Sigmoid colon (tissue), 7 donors: Measurements from ENCODE around the gene GNAI3. TPM values are rescaled to one million over a fixed set of nuclear protein-coding genes. Genes with fewer than 3 reads are reported as not detected.
A peak's percentile ranks its signal among the peaks of the same experiment; 100 is the strongest.

Experiments
- DNase-seq: peaks from one replicate; pipeline ENCODE4 v3.0.0-alpha.2; 2019
- H3K27ac ChIP-seq, 4 donors: fragments of 200-600 bp; sonication (generic); one replicate each; pipeline ENCODE4 v1.5.1; 2016 to 2019; ENCODE audit warnings: mild to moderate bottlenecking in 1 of 4
- H3K27me3 ChIP-seq, 3 donors: fragments of 200-600 bp; sonication (generic); one replicate each; pipeline ENCODE4 v1.5.1; 2019; ENCODE audit warnings: mild to moderate bottlenecking in 1 of 3
- H3K36me3 ChIP-seq, 4 donors: fragments of 200-600 bp; sonication (generic); one replicate each; pipeline ENCODE4 v1.5.1; 2016 to 2019
- H3K4me1 ChIP-seq, 4 donors: fragments of 200-600 bp; sonication (generic); one replicate each; pipeline ENCODE4 v1.5.1; 2017 to 2019
- H3K4me3 ChIP-seq, 4 donors: fragments of 200-600 bp; sonication (generic); one replicate each; pipeline ENCODE4 v1.5.1; 2017 to 2019; ENCODE audit warnings: mild to moderate bottlenecking in 2 of 4, moderate library complexity in 1 of 4
- H3K9me3 ChIP-seq, 4 donors: fragments of 200-600 bp in 3 of 4; sonication (generic) in 3 of 4; one replicate each; pipeline versions ENCODE4 v1.5.1 to v1.6.1; 2013 to 2019
- CTCF ChIP-seq, 4 experiments: fragments of 450-650 bp in 3 of 4; fragments of 200-600 bp in 1 of 4; IDR thresholded peaks; one replicate each; pipeline ENCODE4 v1.5.1; 2016 to 2019; ENCODE audit warnings: antibody characterized with exemption in 4 of 4, mild to moderate bottlenecking in 3 of 4, moderate library complexity in 2 of 4
- EP300 ChIP-seq, 4 donors: sonication (generic); formaldehyde crosslinking; IDR thresholded peaks; one replicate each; pipeline ENCODE4 v1.6.1; 2017; ENCODE audit warnings: antibody characterized with exemption in 4 of 4
- POLR2A ChIP-seq, 2 donors: fragments of 450-650 bp; IDR thresholded peaks; one replicate each; pipeline ENCODE4 v1.6.1; 2016; ENCODE audit warnings: antibody characterized with exemption in 2 of 2, mild to moderate bottlenecking in 2 of 2, moderate library complexity in 2 of 2
- POLR2AphosphoS5 ChIP-seq, 4 donors: sonication (generic); formaldehyde crosslinking; IDR thresholded peaks; one replicate each; pipeline ENCODE4 v1.6.1; 2017; ENCODE audit warnings: antibody characterized with exemption in 4 of 4
- WGBS, 2 donors: extraction: QIAGEN DNeasy Blood & Tissue Kit; methylation state at CpG; one replicate each; pipeline ENCODE4 v1.1.7; 2013; 5-methylcytosine and 5-hydroxymethylcytosine counted together
- intact Hi-C: fragments of 100-400 bp; cut with DNase I; formaldehyde crosslinking; loops from one replicate; pipeline ENCODE4 v1.15.1; 2023
- polyA plus RNA-seq, 3 donors: library from polyadenylated mRNA; stranded (reverse); fragments of 200-250 nt; gene quantifications; one replicate each; pipeline ENCODE4 v1.2.3, GENCODE V29; 2013
- total RNA-seq, 4 donors: library from RNA; depleted of rRNA; stranded (reverse); fragments of >200 nt; gene quantifications; one replicate each; pipeline ENCODE4 v1.1.0, GENCODE V29; 2016
- donor health status: healthy with polysubstance abuse.
- donor health status: Bipolar disorder and iron deficiency.
- donor health status: healthy.

The GNAI3 gene
- total and polyA plus RNA-seq, 7 donors = 4.2 to 6.4 (median 5.7) TPM

- Histone ChIP-seq H3K27ac (no peak overlapping the region), H3K4me1 (peaks cover 0 to 20% (median 16%) of the 10 kb centered on the region in 4 donors), H3K36me3 (peaks cover 0 to 10% (median 4%) of the 10 kb centered on the region in 4 donors), H3K9me3 (no peaks in the 10 kb centered on the region), H3K27me3 (no peaks in the 10 kb centered on the region), H3K4me3 (no peak overlapping the region)
- WGBS, 2 donors = 48 to 58% methylated on average over 13 of the region's 13 CpGs
- DNase-seq = peak; percentile 62
- TF ChIP-seq EP300 (IDR thresholded peaks at IDR 0.05) = no peak
- TF ChIP-seq POLR2AphosphoS5 (IDR thresholded peaks at IDR 0.05) = no peak
- TF ChIP-seq CTCF (IDR thresholded peaks at IDR 0.05) = no peak
- TF ChIP-seq POLR2A (IDR thresholded peaks at IDR 0.05) = no peak
- intact Hi-C loops = no loop called here
Observed at GRCh38 chr1:109634771-109635750, 86.6 kb downstream of the GNAI3 start.

- Histone ChIP-seq H3K27ac (no peak overlapping the region), H3K27me3 (no peaks in the 10 kb centered on the region), H3K9me3 (no peaks in the 10 kb centered on the region), H3K4me1 (peaks cover 0 to 20% (median 16%) of the 10 kb centered on the region in 4 donors), H3K4me3 (no peak overlapping the region), H3K36me3 (peaks cover 0 to 8% (median 3%) of the 10 kb centered on the region in 4 donors)
- 88 to 93% methylated on average over 2 of the region's 2 CpGs for WGBS, 2 donors
- DNase-seq = peak; percentile 56
- no peak for TF ChIP-seq CTCF (IDR thresholded peaks at IDR 0.05)
- TF ChIP-seq EP300 (IDR thresholded peaks at IDR 0.05) = no peak
- TF ChIP-seq POLR2AphosphoS5 (IDR thresholded peaks at IDR 0.05) = no peak
- no peak for TF ChIP-seq POLR2A (IDR thresholded peaks at IDR 0.05)
- intact Hi-C loops = no loop called here
Observed at GRCh38 chr1:109635862-109636200, 87.4 kb downstream of the GNAI3 start.

GRCh38 chr1:109636201-109636952 lies 88.0 kb downstream of the GNAI3 start:
- Histone ChIP-seq H3K4me1 (peaks cover 0 to 20% (median 16%) of the 10 kb centered on the region in 4 donors), H3K36me3 (peaks cover 0 to 2% (median under 1%) of the 10 kb centered on the region in 4 donors), H3K27me3 (no peaks in the 10 kb centered on the region), H3K4me3 (no peak overlapping the region), H3K9me3 (no peaks in the 10 kb centered on the region), H3K27ac (no peak overlapping the region)
- WGBS, 2 donors = 65 to 73% methylated on average over 9 of the region's 9 CpGs
- TF ChIP-seq EP300 (IDR thresholded peaks at IDR 0.05) (no peak), POLR2A (IDR thresholded peaks at IDR 0.05) (no peak)
- peak; percentile 65 for DNase-seq
- intact Hi-C loops = no loop called here

- peak; percentile 21 for DNase-seq
- 89 to 94% methylated on average over 7 of the region's 7 CpGs for WGBS, 2 donors
- intact Hi-C loops = no loop called here
- H3K4me1 ChIP-seq = peaks cover 0 to 20% (median 15%) of the 10 kb centered on the region in 4 donors
- no peak for TF ChIP-seq CTCF (IDR thresholded peaks at IDR 0.05)
- TF ChIP-seq EP300 (IDR thresholded peaks at IDR 0.05) = no peak
- TF ChIP-seq POLR2AphosphoS5 (IDR thresholded peaks at IDR 0.05) = no peak
- no peak for TF ChIP-seq POLR2A (IDR thresholded peaks at IDR 0.05)
- H3K4me3 ChIP-seq = no peak overlapping the region
- no peak overlapping the region for H3K27ac ChIP-seq
- H3K9me3 ChIP-seq = no peaks in the 10 kb centered on the region
- H3K36me3 ChIP-seq = no peaks in the 10 kb centered on the region
- no peaks in the 10 kb centered on the region for H3K27me3 ChIP-seq
Observed at GRCh38 chr1:109637446-109637845, 89.0 kb downstream of the GNAI3 start.
